GM23248 (cell line): ENCODE results near the gene ALOXE3.

Source experiments
- EZH2 ChIP-seq: fragments of 200-600 bp; sonication (generic); IDR thresholded peaks from 2 replicates; pipeline ENCODE4 v1.6.1; 2018; ENCODE audit warnings: antibody characterized with exemption, mild to moderate bottlenecking; ENCODE audit not compliant: insufficient read depth, poor library complexity, severe bottlenecking
- EZH2phosphoT487 ChIP-seq: fragments of 200-600 bp; sonication (generic); IDR thresholded peaks from 2 replicates; pipeline ENCODE4 v1.6.1; 2018; ENCODE audit warnings: antibody characterized with exemption, moderate library complexity, mild to moderate bottlenecking, low read depth; ENCODE audit not compliant: insufficient read depth

DNA sequence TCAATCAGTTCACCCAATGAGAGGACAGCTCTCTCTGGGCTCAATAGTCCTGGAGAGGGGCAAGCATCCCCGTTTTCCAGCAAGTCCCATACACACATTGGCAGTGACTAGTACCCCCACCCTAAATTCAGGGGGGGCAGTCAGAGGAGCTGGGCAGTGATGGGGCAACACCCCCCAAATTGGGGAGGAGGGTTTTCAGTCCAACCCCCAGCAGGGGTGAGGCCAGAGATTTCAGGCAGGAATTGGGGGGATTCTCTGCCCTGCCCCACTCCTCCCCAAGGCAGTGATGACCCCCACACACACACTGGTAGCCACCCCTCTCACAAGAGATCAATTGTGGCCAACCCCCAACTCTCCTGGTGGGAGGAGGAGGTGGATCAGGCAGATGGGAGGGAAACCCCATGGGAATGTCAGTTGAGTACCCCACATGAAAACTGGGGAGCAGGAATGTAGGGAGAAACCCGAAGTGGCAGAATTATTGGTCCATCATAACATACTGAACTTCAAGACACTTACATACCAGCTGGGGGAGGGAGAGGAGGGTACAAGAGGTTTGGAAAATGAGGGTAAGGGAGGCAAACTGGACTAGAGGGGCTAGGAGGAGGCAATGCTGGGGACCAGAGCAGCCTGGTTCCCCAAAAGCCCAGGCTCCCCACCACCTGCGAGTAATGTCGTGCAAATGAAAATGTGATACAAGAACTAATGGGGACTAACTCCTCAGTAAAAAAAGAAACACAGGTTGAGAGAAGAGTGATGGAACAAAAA is 41.3 kb upstream of the ALOXE3 start:
- TF ChIP-seq EZH2 (no peak), EZH2phosphoT487 (no peak)
